HG03342 (cell line): ENCODE results near the gene GPR17.

Experiments
- ATAC-seq: cut with Tn5 transposase; IDR thresholded peaks from one replicate; pipeline ENCODE4 v1.9.1; 2021; ENCODE audit warnings: mild to moderate bottlenecking, moderate library complexity; ENCODE audit not compliant: unreplicated experiment

The GPR17 gene

DNA sequence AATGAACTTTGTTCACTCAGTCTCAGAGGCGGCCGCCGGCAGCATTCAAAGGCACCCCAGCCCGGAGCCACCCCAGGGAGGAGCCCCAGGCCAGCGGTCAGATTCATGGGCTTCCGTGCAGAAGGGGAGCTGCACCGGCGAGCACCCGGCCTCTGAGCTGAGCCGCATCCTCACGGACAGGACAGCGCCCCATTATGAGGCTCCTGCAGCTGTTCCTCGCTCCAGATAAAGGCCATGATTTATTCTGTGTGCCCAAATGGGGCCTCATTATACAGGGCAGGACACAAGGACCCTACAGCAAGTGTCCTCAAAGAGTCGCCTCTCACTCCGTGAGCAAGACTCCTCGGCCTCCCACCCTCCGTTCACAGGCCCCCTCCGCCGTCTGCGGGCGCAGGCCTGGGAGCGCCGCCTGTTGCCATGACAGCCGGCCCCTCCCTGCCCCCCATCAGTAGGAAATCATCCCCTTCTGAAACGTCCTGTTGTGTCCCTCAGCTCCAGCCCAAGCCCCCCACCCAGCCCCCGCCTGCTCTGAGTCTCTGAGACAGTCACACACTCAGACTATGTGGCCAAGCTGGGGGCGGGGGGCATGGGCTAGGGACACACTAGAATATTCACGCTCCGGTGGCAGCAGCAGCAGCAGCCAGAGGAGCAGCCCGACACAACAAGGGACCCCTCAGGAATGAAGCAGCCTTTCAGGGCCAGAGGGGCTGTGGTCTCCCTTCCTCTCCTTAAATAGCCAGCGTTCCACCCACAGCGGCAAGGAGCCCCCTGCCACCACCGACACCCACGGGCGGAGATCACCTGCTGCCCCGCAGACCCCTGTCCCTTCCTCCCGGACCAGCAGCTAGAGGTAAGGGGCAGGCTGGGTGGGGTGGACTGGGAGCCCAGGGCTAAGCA, at the start of gene GPR17:
TSS of gene GPR17 (plus strand) at position 759 of the 897 bp plus-strand sequence. CDS start 4,583 bp downstream, outside the sequence.
- no peak for ATAC-seq

- ATAC-seq: no peak
Measured at GRCh38 chr2:127596311-127597045, 49.5 kb upstream of the GPR17 start.

DNA sequence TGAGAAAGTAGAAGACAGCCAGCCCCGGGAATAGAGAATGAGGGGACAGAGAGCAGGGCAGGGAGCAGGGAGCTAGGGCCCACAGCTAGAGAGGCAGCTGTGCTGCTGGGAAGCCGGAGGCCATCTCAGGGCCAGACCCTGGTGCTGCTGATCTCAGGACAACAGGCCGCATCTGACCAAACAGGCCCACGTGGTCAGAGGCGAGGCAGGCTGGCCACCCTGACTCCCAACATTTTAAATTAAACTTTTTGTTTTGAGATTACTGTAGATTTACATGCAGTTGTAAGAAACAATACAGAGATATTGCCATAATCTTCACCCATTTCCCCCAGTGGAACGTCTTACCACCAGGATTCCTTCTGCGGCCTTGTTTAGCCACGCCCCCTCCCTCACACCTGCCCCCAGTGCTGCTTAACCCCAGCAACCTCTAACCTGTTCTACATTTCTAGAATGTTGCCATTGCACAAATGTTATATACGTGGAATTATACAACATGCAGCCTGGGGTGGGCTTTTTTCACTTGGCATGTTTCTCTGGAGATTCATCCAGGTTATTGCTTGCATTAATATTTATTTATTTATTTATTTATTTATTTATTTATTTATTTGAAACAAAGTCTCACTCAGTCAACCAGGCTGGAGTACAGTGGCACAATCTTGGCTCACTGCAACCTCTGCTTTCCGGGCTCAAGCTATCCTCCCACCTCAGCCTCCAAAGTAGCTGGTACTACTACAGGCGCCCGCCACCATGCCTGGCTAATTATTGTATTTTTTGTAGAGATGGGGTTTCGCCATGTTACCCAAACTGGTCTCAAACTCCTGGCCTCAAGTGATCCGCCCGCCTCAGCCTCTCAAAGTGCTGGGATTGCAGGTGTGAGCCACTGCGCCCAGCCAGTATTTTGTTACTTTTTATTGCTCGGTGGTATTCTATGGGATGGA, 48.6 kb upstream of the GPR17 start:
- ATAC-seq: no peak

DNA sequence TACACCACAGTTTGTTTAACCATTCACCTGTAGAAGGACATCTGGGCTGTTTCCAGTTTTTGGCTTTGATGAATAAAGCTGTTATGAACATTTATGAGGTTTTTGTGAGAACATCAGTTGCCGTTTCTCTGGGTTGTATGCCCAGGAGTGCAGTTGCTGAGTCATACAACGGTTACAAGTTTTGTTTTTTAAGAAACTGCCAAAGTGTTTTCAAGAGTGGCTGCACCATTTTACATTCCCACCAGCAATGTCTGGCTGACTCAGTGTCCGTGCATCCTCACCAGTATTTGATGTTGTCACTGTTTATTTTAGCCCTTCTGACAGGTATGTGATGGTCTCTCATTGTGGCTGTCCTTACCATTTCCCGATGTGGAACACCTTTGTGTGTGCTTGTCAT, 48.0 kb upstream of the GPR17 start:
- no peak for ATAC-seq

DNA sequence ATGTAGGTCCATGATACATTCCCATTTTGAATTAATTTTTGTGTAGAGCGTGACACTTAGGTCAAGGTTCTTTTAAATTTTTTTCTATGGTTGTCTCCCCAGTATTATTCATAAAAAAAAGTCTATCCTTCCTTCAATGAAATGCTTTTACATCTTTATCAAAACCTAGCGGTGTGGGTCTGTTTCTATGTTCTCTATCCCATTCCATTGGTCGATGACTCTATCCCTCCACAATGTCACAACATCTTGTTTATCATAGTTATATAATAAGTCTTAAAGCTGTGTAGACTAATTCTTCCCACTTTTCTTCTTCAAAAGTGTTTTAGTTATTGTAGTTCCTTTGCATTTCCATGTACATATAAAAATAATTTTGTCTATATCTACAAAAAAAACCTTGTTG, 47.2 kb upstream of the GPR17 start:
- ATAC-seq: no peak

GRCh38 chr2:127599211-127599610, 46.7 kb upstream of the GPR17 start:
- no peak for ATAC-seq

GRCh38 chr2:127604986-127605385, 41.0 kb upstream of the GPR17 start:
- ATAC-seq: no peak

DNA sequence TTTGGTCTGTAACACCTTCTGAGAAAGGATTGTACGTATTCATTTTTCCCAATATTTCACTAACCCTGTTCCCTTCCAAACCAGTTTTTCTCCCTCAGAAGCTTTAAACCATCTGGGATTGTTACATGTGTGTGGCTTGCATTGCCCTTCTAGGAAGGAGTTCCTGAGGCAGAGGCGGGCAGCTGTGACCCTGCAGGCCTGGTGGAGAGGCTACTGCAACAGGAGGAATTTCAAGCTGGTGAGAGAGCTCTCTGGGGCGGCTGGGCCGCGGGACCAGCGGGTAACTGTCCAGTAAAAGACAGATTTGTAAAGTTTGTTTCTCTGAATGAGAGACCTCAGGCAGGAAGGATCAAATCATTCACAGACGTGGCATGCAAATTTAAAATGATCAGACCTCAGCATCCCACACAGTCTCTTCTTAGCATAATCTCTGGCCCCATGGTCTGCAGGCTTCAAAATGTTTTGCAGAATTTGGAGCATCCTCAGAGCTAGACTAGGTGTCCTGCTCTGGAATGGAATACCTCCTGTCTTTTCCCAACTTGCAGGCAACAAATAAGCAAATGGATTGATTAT, 40.2 kb upstream of the GPR17 start:
- ATAC-seq: no peak

- no peak for ATAC-seq
Measured at GRCh38 chr2:127606625-127607398, 39.1 kb upstream of the GPR17 start.

DNA sequence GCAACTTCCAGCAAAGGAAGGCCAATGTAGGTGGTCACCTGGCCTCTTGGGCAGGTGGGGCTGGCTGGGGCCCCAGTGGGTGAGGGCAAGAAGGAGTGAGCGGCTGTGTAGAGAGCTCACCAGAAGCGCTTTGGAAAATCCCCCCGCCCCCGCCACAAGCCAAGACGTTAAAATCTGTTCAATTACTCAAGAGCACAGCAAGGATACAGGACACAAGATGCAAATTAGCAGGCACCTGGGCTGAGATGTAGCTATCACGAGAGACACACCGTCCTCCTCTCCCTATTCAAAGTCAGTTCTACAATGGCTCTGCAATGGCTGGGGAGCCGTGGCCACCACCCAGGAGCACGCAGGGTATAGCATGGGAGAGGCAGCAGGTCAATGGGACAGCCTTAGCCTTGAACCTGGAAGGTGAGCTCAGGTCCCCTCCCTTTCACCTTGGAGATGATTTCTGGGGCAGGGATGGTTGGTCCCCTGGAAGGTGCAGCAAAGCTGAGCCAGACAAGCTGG, 38.5 kb upstream of the GPR17 start:
- ATAC-seq: no peak

DNA sequence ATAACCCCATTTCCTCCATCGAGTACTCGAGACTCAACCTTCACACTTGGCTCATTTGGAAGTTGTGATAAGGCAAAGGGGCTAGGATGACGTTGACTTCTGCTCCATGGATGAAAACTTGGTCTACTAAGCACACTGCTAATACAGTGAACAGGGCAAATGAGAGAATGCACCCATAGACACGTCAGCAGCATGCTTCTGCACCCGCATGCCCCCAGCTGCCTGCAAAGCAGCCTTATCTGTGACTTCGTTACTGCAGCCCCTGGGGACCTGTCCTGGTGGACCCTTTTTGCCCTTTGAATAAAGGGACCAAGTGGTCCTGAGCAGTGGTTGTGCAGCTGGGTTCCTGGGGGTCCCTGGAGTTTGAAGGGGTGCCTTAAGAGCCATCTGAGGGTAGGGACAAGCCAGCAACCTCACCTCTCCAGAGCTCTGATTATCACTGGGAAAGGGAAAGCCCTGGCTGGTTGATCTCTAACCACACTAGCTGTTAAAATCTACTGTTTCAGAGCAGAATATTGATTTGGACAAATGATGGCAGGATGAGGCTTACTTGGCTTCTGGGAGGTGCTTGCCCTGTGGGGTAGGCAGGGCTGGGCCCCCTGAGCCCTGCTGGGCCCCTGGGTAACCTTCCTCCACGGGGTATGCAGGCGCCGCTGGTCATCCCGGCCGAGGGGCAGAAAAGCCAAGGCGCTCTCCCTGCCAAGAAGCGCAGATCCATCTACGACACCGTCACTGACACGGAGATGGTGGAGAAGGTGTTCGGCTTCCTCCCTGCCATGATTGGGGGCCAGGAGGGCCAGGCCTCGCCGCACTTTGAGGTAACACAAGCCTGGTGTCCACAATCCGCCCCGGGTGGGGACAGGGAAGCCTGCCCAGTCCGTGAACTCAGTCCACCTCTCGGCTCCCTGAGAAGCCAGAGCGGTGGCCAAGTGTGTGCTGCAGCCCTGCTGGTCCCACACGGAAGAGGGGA, 37.6 kb upstream of the GPR17 start:
- no peak for ATAC-seq

- no peak for ATAC-seq
Measured at GRCh38 chr2:127609031-127609751, 36.8 kb upstream of the GPR17 start.

DNA sequence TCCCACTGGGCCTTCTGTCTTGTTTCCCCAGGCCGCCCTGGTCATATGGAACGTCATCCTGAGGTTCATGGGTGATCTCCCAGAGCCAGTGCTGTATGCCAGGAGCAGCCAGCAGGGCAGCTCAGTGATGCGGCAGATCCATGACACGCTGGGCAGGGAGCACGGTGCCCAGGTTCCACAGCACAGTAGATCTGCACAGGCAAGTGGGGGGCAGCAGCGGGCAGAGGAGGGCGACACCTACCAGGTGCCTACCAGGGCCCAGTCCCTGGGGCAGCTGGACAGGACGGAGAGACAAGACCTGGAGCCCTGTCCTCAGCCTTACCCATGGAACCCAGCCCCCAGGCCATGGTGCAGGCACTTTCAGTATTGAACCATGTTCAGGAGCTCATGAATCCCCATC, 36.1 kb upstream of the GPR17 start:
- no peak for ATAC-seq

DNA sequence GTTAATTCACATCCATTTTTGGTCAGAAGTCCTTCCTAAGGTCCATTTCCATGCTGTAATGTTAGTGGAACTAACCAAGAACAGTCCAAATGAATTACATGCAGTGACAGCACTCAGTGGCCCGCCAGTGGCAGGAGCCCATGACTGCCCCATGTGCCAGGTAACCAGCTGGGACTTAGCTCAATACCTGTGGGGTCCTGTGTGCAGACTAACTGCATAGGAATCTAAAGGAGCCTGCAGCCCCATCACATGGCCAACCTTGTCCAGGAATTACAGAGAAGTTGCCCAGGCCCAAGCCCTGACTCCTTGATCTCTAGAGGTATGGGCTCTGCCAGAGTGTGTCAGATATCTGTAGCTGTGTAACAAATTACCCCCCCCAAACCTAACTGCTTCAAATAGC, 35.4 kb upstream of the GPR17 start:
- ATAC-seq: no peak

GRCh38 chr2:127611076-127611925, 34.7 kb upstream of the GPR17 start:
- ATAC-seq: no peak

GRCh38 chr2:127612111-127612822, 33.7 kb upstream of the GPR17 start:
- no peak for ATAC-seq
